Duodenal mucosa (tissue), 2 donors: ENCODE data around the gene SIK2.

Source experiments
- H3K27ac ChIP-seq: one replicate; pipeline ENCODE4 v1.7.0; 2013; ENCODE audit warnings: low read depth, low read length
- H3K27me3 ChIP-seq, 2 donors: one replicate each; pipeline ENCODE4 v1.7.0; 2013; ENCODE audit warnings: low read length in 2 of 2, control low read depth in 1 of 2; ENCODE audit not compliant: insufficient read depth in 2 of 2, control insufficient read depth in 1 of 2
- H3K36me3 ChIP-seq, 2 donors: one replicate each; pipeline ENCODE4 v1.7.0; 2013; ENCODE audit warnings: low read length in 2 of 2, control low read depth in 1 of 2; ENCODE audit not compliant: insufficient read depth in 2 of 2, control insufficient read depth in 1 of 2
- H3K4me1 ChIP-seq, 2 donors: one replicate each; pipeline ENCODE4 v1.7.0; 2013; ENCODE audit warnings: low read length in 2 of 2, control low read depth in 1 of 2; ENCODE audit not compliant: insufficient read depth in 2 of 2, control insufficient read depth in 1 of 2
- H3K4me3 ChIP-seq, 2 donors: one replicate each; pipeline ENCODE4 v1.7.0; 2013; ENCODE audit warnings: low read length in 2 of 2, low read depth in 1 of 2
- H3K9ac ChIP-seq, 2 donors: one replicate each; pipeline ENCODE4 v1.7.0; 2013; ENCODE audit warnings: low read length in 2 of 2, low read depth in 1 of 2
- H3K9me3 ChIP-seq, 2 donors: one replicate each; pipeline ENCODE4 v1.7.0; 2013; ENCODE audit warnings: low read length in 2 of 2, control low read depth in 1 of 2; ENCODE audit not compliant: control insufficient read depth in 1 of 2

SIK2 gene

DNA sequence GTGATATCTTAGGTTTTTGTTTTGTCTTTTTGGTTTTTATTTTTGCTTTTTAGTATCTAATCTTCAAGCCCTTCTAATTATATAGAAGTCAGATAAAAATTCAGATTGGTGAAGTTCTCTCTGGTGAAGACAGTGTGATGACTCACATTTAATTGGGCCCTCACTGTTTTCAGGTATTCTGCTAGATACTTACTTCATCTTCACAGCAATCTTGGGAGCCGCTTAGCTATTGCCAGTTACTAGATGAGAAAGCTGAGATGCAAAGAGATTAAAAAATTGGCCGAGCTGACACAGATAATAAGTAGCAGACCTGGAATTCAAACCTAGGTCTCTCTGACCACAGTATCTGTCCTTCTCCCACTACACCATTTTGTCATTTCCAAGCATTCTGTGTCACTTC lies 88.9 kb downstream of the SIK2 start:
- Histone ChIP-seq H3K27me3 (no peaks in the 10 kb centered on the region), H3K4me3 (no peak overlapping the region), H3K27ac (no peak overlapping the region), H3K36me3 (peaks cover 11 to 19% of the 10 kb centered on the region in 2 donors), H3K9me3 (no peaks in the 10 kb centered on the region), H3K4me1 (peaks cover 0 to 17% of the 10 kb centered on the region in 2 donors), H3K9ac (no peak overlapping the region)

DNA sequence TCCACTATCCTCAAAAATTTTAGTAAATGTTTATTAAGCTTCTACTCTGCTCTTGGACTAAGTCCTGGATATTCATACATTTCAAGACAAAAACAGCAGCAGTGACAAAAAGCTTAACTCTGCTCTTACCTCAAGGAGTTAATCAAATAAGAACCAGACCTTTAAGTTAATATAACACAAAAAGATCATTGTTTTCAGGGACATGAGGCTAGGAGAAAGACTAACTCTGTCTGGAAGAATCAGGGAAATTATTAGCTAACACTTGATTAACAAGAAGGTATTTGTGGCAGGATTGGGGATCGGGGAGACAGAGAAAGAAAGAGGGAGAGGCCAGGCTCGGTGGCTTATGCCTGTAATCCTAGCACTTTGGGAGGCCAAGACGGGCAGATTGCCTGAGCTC lies 89.5 kb downstream of the SIK2 start:
- H3K9me3 ChIP-seq, result no peaks in the 10 kb centered on the region
- no peak overlapping the region for H3K9ac ChIP-seq
- peaks cover 0 to 17% of the 10 kb centered on the region in 2 donors for H3K4me1 ChIP-seq
- H3K4me3 ChIP-seq, result no peak overlapping the region
- H3K27ac ChIP-seq, result no peak overlapping the region
- H3K27me3 ChIP-seq, result no peaks in the 10 kb centered on the region
- peaks cover 11 to 19% of the 10 kb centered on the region in 2 donors for H3K36me3 ChIP-seq

DNA sequence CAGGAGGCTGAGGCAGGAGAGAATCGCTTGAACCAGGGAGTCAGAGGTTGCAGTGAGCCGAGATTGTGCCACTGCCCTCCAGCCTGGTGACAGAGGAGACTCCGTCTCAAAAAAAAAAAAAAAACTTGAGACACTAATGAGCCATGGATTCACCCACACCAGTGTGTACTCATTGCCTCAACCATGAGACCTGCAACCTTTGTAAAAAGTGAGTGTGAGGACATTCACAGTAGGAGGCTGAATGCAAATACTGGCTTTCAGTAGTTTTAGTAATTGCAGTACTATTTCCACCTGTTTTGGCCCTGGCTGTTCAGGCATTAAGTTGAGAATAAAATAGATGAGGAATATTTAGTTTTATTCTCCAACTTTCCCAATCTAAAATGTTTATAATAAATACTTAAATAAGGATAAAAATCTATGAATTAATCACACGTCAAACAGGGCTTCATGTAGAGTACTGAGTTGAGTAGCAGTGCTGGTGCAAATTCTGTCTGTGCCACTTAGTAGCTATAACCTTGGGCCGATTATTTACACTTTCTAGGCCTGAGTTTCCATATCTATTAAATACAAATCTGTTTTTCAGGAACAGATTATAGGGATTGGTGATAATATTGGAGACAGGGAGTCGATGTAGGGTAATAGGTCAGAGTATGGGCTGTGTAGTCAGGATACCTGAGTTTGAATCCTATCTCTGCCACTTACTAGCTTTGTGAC lies 91.1 kb downstream of the SIK2 start:
- no peak overlapping the region for H3K27ac ChIP-seq
- peaks cover 5 to 15% of the 10 kb centered on the region in 2 donors for H3K36me3 ChIP-seq
- no peaks in the 10 kb centered on the region for H3K9me3 ChIP-seq
- peaks cover 0 to 14% of the 10 kb centered on the region in 2 donors for H3K4me1 ChIP-seq
- H3K9ac ChIP-seq, result no peak overlapping the region
- H3K27me3 ChIP-seq, result no peaks in the 10 kb centered on the region
- no peak overlapping the region for H3K4me3 ChIP-seq

DNA sequence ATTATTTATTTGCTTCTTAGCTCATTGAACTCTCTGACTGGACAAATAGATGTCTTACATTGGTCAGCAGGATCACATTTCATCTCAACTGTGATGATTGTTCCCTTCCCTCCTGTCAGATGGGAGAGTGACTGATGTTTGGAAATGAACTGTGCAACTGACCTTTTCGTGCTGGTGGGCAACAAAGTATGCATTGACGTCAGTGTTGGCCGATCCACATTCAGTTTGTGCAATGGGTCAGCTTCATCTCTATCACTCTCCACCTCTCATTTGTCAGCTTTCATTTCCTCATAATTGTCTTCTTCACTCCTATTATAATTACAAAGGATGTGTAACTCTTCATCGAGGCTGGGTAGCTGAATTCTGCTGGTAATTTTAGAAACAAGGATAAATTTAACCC lies 92.6 kb downstream of the SIK2 start:
- Histone ChIP-seq H3K4me3 (no peak overlapping the region), H3K9ac (no peak overlapping the region), H3K36me3 (peaks cover 0 to 11% of the 10 kb centered on the region in 2 donors), H3K4me1 (peaks cover 0 to 13% of the 10 kb centered on the region in 2 donors), H3K27ac (no peak overlapping the region), H3K9me3 (no peaks in the 10 kb centered on the region), H3K27me3 (no peaks in the 10 kb centered on the region)

DNA sequence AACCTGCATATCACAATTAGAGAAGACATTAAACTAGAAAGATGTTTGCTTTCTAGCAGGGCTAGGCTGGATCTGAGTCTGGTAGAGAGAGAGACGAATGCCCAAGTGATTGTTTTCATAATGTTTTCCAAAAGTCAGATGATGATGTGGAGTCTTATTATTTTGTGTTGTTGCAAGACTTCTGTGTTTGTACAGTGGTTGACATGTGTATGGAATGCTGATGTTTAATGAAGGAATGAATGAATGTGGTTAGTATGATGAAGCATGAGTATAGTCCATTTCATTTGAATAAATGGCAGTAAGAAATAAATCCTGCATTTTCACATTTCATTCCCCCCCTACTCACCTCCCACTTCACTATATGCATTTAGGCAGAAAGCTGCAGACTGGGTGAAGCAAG lies 94.3 kb downstream of the SIK2 start:
- Histone ChIP-seq H3K4me3 (no peak overlapping the region), H3K27ac (no peak overlapping the region), H3K9ac (no peak overlapping the region), H3K9me3 (no peaks in the 10 kb centered on the region), H3K27me3 (no peaks in the 10 kb centered on the region), H3K36me3 (peaks cover 0 to 8% of the 10 kb centered on the region in 2 donors), H3K4me1 (peaks cover 0 to 13% of the 10 kb centered on the region in 2 donors)

DNA sequence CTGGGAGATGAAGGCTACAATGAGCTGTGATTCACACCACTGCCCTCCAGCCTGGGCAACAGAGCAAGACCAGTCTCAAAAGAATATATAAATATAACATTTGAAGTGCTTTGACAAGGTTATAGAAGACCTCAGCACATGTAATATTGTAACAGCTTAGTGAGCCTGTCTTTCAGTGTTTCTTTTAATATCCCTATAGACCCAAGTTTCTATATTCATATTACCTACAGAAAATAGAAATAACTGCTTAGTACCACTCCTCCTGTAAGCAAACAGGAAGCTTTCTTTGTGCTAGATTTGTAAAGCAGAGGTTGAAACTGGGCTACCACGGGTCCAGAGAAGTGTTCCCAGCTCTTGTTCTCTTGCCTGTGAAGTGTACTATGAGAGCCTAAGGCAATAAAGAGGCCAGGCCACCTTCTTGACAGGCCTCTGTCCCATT lies 95.7 kb downstream of the SIK2 start:
- H3K4me3 ChIP-seq, result no peak overlapping the region
- H3K36me3 ChIP-seq, result peaks cover 6 to 19% of the 10 kb centered on the region in 2 donors
- no peak overlapping the region for H3K27ac ChIP-seq
- H3K9me3 ChIP-seq, result no peaks in the 10 kb centered on the region
- H3K9ac ChIP-seq, result no peak overlapping the region
- no peaks in the 10 kb centered on the region for H3K27me3 ChIP-seq
- H3K4me1 ChIP-seq, result peaks cover 0 to 13% of the 10 kb centered on the region in 2 donors

DNA sequence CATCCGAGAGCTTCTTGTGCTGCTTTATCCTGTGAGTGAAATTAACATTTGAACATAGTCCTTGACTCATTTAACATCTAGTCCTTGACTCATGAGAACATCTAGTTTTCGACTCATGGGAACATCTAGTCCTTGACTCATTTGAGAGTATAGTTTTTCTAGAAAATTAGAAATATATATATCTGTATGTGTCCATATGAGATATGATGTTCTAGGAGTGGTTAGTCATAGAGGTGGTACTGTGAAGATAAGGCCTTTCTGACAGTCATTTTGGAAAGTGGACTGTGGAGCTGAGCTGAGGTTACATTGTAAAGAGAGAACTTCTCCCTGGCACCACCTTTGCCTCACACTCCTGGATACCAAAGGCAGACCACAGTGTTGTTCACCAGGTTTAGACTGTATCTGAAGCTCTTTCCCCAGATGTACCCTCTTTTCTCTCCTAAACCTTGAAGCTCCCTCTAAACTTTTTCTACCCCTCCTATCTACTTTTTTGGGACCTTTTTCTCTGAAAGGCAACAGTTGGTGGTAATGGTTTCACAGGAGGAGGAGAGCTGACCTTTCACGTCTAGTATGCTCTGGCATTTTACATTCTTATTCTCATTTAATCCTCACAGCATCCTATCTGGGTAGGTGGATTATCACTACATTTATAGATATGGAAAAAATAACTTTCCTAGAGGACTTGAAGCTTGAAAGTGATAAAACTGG lies 96.8 kb downstream of the SIK2 start:
- Histone ChIP-seq H3K9me3 (no peaks in the 10 kb centered on the region), H3K27me3 (no peaks in the 10 kb centered on the region), H3K9ac (no peak overlapping the region), H3K27ac (no peak overlapping the region), H3K4me3 (no peak overlapping the region), H3K36me3 (peaks cover 15 to 30% of the 10 kb centered on the region in 2 donors), H3K4me1 (peaks cover 0 to 8% of the 10 kb centered on the region in 2 donors)

DNA sequence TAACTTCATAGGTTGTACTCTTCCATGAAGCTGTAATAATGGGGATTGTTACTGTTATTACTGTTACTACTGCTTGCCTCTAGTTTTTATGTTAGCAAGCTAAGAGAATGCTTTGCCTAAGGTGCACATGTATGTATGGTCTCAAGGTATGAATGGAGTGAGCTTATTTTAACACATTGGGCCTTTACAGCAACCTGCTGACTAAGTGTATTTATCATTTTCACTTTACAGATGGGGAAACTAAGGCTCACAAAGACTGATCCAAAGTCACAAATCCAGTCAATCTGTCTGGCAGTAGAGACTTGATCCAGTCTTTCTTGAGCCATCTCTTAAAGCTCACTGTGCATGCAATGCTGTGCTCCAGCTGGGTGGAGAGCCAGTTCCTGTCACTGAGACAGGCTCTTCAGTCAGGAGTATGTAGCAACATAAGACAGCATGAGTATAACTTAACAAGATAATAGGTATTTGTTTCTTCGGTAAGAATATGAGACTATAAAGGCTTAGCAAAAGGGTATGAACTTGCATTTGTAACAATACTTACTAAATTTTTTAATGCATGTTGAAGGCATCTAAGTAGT lies 97.4 kb downstream of the SIK2 start:
- Histone ChIP-seq H3K4me3 (no peak overlapping the region), H3K27ac (no peak overlapping the region), H3K9me3 (no peaks in the 10 kb centered on the region), H3K9ac (no peak overlapping the region), H3K36me3 (peaks cover 20 to 35% of the 10 kb centered on the region in 2 donors), H3K4me1 (peaks cover 0 to 4% of the 10 kb centered on the region in 2 donors), H3K27me3 (no peaks in the 10 kb centered on the region)

DNA sequence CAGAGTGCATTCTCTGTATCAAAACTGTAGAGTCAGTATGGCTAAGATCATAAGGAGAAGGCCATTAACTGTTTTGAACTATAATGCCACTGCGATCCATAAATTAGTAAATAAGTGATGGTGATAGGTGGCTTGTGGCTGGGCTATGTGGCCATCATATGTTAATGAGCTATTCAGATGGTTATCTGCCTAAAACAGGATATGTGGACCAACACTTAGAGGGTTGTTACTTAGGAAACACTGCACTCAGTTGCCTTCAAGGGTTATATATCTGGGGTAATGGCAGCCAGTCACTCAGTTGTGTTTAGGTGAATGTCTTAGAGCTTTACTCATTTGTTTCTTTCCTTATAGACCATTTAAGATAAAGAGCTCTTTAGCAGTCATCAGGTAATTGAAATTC lies 97.9 kb downstream of the SIK2 start:
- Histone ChIP-seq H3K4me3 (no peak overlapping the region), H3K4me1 (no peaks in the 10 kb centered on the region), H3K36me3 (peaks cover 25 to 35% of the 10 kb centered on the region in 2 donors), H3K9ac (no peak overlapping the region), H3K9me3 (no peaks in the 10 kb centered on the region), H3K27ac (no peak overlapping the region), H3K27me3 (no peaks in the 10 kb centered on the region)

DNA sequence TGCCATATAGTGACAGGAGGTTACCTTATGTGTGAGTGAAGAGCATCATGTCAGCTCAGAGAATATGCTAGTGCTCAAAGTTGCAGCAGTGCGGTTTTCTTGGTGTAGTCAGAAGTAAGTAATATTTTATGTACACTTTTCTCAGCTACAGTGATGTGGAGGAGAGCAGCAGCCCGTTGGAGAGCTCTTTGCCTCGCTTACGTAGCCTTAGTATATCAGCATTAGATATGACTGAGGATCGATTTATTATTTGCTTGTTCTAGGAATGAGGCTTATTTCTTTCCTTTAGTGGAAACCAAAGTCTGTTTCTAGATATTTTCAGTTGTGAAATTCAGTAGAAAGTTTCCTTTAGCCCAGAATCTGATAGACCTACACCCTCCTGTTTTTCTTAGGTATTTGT lies 100.4 kb downstream of the SIK2 start:
- Histone ChIP-seq H3K27ac (no peak overlapping the region), H3K4me3 (no peak overlapping the region), H3K9me3 (no peaks in the 10 kb centered on the region), H3K27me3 (no peaks in the 10 kb centered on the region), H3K9ac (no peak overlapping the region), H3K36me3 (peaks cover 33 to 42% of the 10 kb centered on the region in 2 donors), H3K4me1 (no peaks in the 10 kb centered on the region)
